A549 (cell line): ENCODE measurements around the gene CCDC57. TPM values are rescaled to one million over a fixed set of nuclear protein-coding genes. Genes with fewer than 3 reads are reported as not detected.
A peak's percentile ranks its signal among the peaks of the same experiment; 100 is the strongest.

Experiments
- ATAC-seq, 2 experiments: fragments of 200-7000 bp in 1 of 2; fragments of >200 bp in 1 of 2; cut with Nextera tagmentation in 1 of 2; cut with Tn5 transposase in 1 of 2; 3 replicates each; pipeline versions ENCODE4 v1.8.0 to v1.9.1; 2018 to 2020; ENCODE audit warnings: mild to moderate bottlenecking in 1 of 2, moderate library complexity in 1 of 2
- CTCF ChIA-PET: fragments of 300-600 bp; sonication (Branson Sonifier 250); formaldehyde crosslinking; extraction: SDS; loops from one replicate; lab custom pipeline; 2021; ENCODE audit warnings: antibody characterized with exemption, inconsistent platforms; lab: Yijun Ruan, JAX
- POLR2A ChIA-PET: fragments of 350-600 bp; formaldehyde crosslinking; extraction: SDS; loops from one replicate; lab custom pipeline; 2021; ENCODE audit warnings: antibody characterized with exemption, inconsistent platforms; lab: Yijun Ruan, JAX
- DNase-seq, 2 experiments: peaks; one replicate each; pipeline versions ENCODE4 v3.0.0 to v3.0.0-alpha.2; 2011 to 2016; ENCODE audit warnings: low read depth in 1 of 2, low spot score in 1 of 2
- FAIRE-seq: peaks from 2 replicates; lab custom pipeline; 2011; peaks lifted over from hg19 to GRCh38; lab: Jason Lieb, UNC
- H3K27ac ChIP-seq, 2 experiments: fragments of >200 bp; sonication (Bioruptor Twin); formaldehyde crosslinking; 3 replicates each; pipeline ENCODE4 v1.5.1; 2016 to 2017
- H3K4me1 ChIP-seq: fragments of >200 bp; sonication (Bioruptor Twin); formaldehyde crosslinking; 3 replicates; pipeline ENCODE4 v1.6.1; 2016
- H3K4me2 ChIP-seq: fragments of >200 bp; sonication (Bioruptor Twin); formaldehyde crosslinking; 3 replicates; pipeline ENCODE4 v1.6.1; 2016
- H3K4me3 ChIP-seq: fragments of >200 bp; sonication (Bioruptor Twin); formaldehyde crosslinking; 3 replicates; pipeline ENCODE4 v1.5.1; 2016
- H3K9me3 ChIP-seq: fragments of >200 bp; sonication (Bioruptor Twin); formaldehyde crosslinking; 3 replicates; pipeline ENCODE4 v1.6.1; 2016
- CBX2 ChIP-seq: fragments of 200-600 bp; sonication (generic); IDR thresholded peaks from 2 replicates; pipeline ENCODE4 v1.6.1; 2016; ENCODE audit warnings: low read depth, mild to moderate bottlenecking, borderline replicate concordance
- CBX8 ChIP-seq: fragments of 200-600 bp; sonication (generic); IDR thresholded peaks from 2 replicates; pipeline ENCODE4 v1.6.1; 2016
- CHD2 ChIP-seq: fragments of 150-350 bp; IDR thresholded peaks from 2 replicates; pipeline ENCODE4 v1.6.1; 2014; ENCODE audit warnings: low read length; ENCODE audit not compliant: partially characterized antibody
- CHD4 ChIP-seq: fragments of 200-600 bp; sonication (generic); IDR thresholded peaks from 2 replicates; pipeline ENCODE4 v1.6.1; 2016; ENCODE audit warnings: antibody characterized with exemption, mild to moderate bottlenecking, borderline replicate concordance
- EHMT2 ChIP-seq: fragments of 200-600 bp; sonication (generic); IDR thresholded peaks from 2 replicates; pipeline ENCODE4 v1.6.1; 2016; ENCODE audit warnings: antibody characterized with exemption, low read depth, mild to moderate bottlenecking, moderate library complexity
- EP300 ChIP-seq, 2 experiments: fragments of >200 bp; sonication (Bioruptor Twin); formaldehyde crosslinking; IDR thresholded peaks; 2 replicates in 1 of 2; 3 replicates in 1 of 2; pipeline ENCODE4 v1.6.1; 2016 to 2017
- FOSB ChIP-seq: fragments of 250-450 bp; sonication (Bioruptor Pico); IDR thresholded peaks from 2 replicates; pipeline ENCODE4 v1.5.0; 2020; ENCODE audit warnings: mild to moderate bottlenecking, moderate library complexity
- FOXS1 ChIP-seq: fragments of 250-450 bp; sonication (Bioruptor Pico); IDR thresholded peaks from 2 replicates; pipeline ENCODE4 v1.5.0; 2020; ENCODE audit warnings: mild to moderate bottlenecking, moderate library complexity
- GATA3 ChIP-seq: IDR thresholded peaks from 2 replicates; pipeline ENCODE4 v1.6.1; 2012; ENCODE audit warnings: borderline replicate concordance
- HOXB13 ChIP-seq: fragments of 250-450 bp; sonication (Bioruptor Pico); IDR thresholded peaks from 2 replicates; pipeline ENCODE4 v1.5.0; 2020; ENCODE audit warnings: low read depth, mild to moderate bottlenecking, moderate library complexity
- HOXB5 ChIP-seq: fragments of 250-450 bp; sonication (Bioruptor Pico); IDR thresholded peaks from 2 replicates; pipeline ENCODE4 v1.5.0; 2020; ENCODE audit warnings: mild to moderate bottlenecking, moderate library complexity
- JUN ChIP-seq, 2 experiments: fragments of >200 bp; sonication (Bioruptor Twin); formaldehyde crosslinking; IDR thresholded peaks; 2 replicates in 1 of 2; 3 replicates in 1 of 2; pipeline ENCODE4 v1.6.1; 2016 to 2017
- KDM5A ChIP-seq: fragments of 200-600 bp; sonication (generic); IDR thresholded peaks from 2 replicates; pipeline ENCODE4 v1.6.1; 2016; ENCODE audit warnings: antibody characterized with exemption, mild to moderate bottlenecking
- NPAS2 ChIP-seq: fragments of 250-450 bp; sonication (Bioruptor Pico); IDR thresholded peaks from 2 replicates; pipeline ENCODE4 v1.8.0; 2022; ENCODE audit warnings: mild to moderate bottlenecking, moderate library complexity, borderline replicate concordance
- NR3C1 ChIP-seq: fragments of >200 bp; sonication (Bioruptor Twin); formaldehyde crosslinking; IDR thresholded peaks from 3 replicates; pipeline ENCODE4 v1.6.1; 2017
- PHF8 ChIP-seq: fragments of 200-600 bp; sonication (generic); IDR thresholded peaks from 2 replicates; pipeline ENCODE4 v1.6.1; 2016; ENCODE audit warnings: low read depth, mild to moderate bottlenecking, antibody characterized with exemption, moderate library complexity, borderline replicate concordance
- POLR2AphosphoS2 ChIP-seq: conservative IDR thresholded peaks from 2 replicates; pipeline ENCODE4 v1.6.1; 2012; ENCODE audit warnings: low read length, improper control_type of control experiment, inconsistent platforms
- RCOR1 ChIP-seq: fragments of 150-350 bp; IDR thresholded peaks from 2 replicates; pipeline ENCODE4 v1.6.1; 2014; ENCODE audit warnings: antibody characterized with exemption, low read length, low read depth
- TFCP2L1 ChIP-seq: fragments of 250-450 bp; sonication (Bioruptor Pico); IDR thresholded peaks from 2 replicates; pipeline ENCODE4 v1.5.0; 2021; ENCODE audit warnings: mild to moderate bottlenecking
- TP53 ChIP-seq: fragments of 250-450 bp; sonication (Bioruptor Pico); IDR thresholded peaks from 2 replicates; pipeline ENCODE4 v1.5.0; 2021; ENCODE audit warnings: mild to moderate bottlenecking, moderate library complexity
- ZFP36 ChIP-seq: fragments of 450-650 bp; IDR thresholded peaks from 2 replicates; pipeline ENCODE4 v1.6.1; 2014; ENCODE audit warnings: borderline replicate concordance; ENCODE audit not compliant: partially characterized antibody
- ZNF302 ChIP-seq: fragments of 250-450 bp; sonication (Bioruptor Pico); IDR thresholded peaks from 2 replicates; pipeline ENCODE4 v1.9.0; 2021; ENCODE audit warnings: inconsistent platforms, mild to moderate bottlenecking, moderate library complexity
- WGBS: methylation state at CpG from one replicate; pipeline ENCODE4 v1.1.6; 2017; ENCODE audit errors: missing lambda C conversion rate; 5-methylcytosine and 5-hydroxymethylcytosine counted together
- polyA plus RNA-seq, 4 experiments: library from polyadenylated mRNA; depleted of rRNA in 3 of 4; stranded (reverse); fragments of >200 nt; fragmentation: RNase III in 1 of 4; extraction: RNeasy Plus Mini Kit Qiagen cat#74134 plus additional on column Dnase treatment in 1 of 4; gene quantifications; 2 replicates in 3 of 4; 3 replicates in 1 of 4; pipeline ENCODE4 v1.2.3, GENCODE V29; 2011 to 2017
- TF ChIP-seq, protein P1 (sequence below): fragments of 250-450 bp; sonication (Bioruptor Pico); IDR thresholded peaks from 2 replicates; pipeline ENCODE4 v1.5.0; 2021; ENCODE audit warnings: mild to moderate bottlenecking, moderate library complexity, borderline replicate concordance
- TF ChIP-seq, protein P2 (sequence below): fragments of 250-450 bp; sonication (Bioruptor Pico); IDR thresholded peaks from 2 replicates; pipeline ENCODE4 v1.5.0; 2020; ENCODE audit warnings: low read depth, mild to moderate bottlenecking, moderate library complexity
- TF ChIP-seq, protein P3 (sequence below): fragments of 150-350 bp; IDR thresholded peaks from 2 replicates; pipeline ENCODE4 v1.6.1; 2014; ENCODE audit warnings: low read depth, mild to moderate bottlenecking, low read length

Gene CCDC57
- polyA plus RNA-seq, 2 of the 4 experiments (the other 2 are of a cell fraction), result 18.2 to 18.5 TPM

DNA sequence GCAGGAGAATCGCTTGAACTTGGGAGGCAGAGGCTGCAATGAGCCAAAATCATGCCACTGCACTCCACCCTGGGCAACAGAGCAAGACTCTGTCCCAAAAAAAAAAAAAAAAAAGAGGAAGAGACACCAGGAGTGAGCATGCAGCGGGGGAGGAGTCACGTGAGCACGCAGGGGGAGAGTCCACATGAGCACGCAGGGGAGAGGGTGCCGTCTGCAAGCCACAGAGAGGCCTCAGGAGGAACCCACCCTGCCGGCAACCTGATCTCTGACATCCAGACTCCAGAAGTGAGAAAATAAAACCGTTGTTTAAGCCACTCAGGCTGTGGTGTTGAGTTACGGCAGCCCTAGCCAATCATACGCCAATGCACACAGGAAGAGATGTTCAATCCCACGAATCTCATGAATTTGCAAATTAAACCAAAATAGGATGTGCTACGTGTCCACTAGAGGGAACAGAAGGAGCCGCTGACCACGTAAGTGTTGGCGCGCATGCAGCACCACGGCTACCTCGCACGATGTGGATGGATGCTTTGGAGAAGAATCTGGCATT lies 42.2 kb downstream of the CCDC57 start:
- no peaks in the 10 kb centered on the region for H3K9me3 ChIP-seq
- no peak for TF ChIP-seq FOSB (CRISPR knock-in tag)
- no peak for TF ChIP-seq CHD4
- TF ChIP-seq FOXS1 (CRISPR knock-in tag), result no peak
- TF ChIP-seq NR3C1, result no peak
- TF ChIP-seq HOXB5, result no peak
- TF ChIP-seq JUN (IDR thresholded peaks at IDR 0.05), result no peak
- TF ChIP-seq EP300 (IDR thresholded peaks at IDR 0.05), result no peak
- TF ChIP-seq TFCP2L1 (CRISPR knock-in tag), result no peak
- TF ChIP-seq, protein P1, sequence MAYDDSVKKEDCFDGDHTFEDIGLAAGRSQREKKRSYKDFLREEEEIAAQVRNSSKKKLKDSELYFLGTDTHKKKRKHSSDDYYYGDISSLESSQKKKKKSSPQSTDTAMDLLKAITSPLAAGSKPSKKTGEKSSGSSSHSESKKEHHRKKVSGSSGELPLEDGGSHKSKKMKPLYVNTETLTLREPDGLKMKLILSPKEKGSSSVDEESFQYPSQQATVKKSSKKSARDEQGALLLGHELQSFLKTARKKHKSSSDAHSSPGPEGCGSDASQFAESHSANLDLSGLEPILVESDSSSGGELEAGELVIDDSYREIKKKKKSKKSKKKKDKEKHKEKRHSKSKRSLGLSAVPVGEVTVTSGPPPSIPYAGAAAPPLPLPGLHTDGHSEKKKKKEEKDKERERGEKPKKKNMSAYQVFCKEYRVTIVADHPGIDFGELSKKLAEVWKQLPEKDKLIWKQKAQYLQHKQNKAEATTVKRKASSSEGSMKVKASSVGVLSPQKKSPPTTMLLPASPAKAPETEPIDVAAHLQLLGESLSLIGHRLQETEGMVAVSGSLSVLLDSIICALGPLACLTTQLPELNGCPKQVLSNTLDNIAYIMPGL, result no peak
- TF ChIP-seq CBX2, result no peak
- no peak for TF ChIP-seq TP53 (CRISPR knock-in tag)
- TF ChIP-seq ZFP36, result no peak
- no peak for TF ChIP-seq CBX8
- TF ChIP-seq GATA3, result no peak
- no peak for TF ChIP-seq RCOR1
- no peaks in the 10 kb centered on the region for H3K4me1 ChIP-seq
- WGBS, result 80% methylated on average over 19 of the region's 19 CpGs
- FAIRE-seq (no peak), DNase-seq (no peak), ATAC-seq (peak in 1 of 2 experiments; percentile 8; a peak in 1 of 6 replicates)
- CTCF ChIA-PET, result interaction anchor here (1.4 kb wide), 1 partner anchor 66 kb away, joined by 5 read pairs; no protein-coding TSS in a partner anchor
- no peak overlapping the region for H3K4me2 ChIP-seq
- POLR2A ChIA-PET, result no interaction called here
- no peak overlapping the region for H3K4me3 ChIP-seq
- H3K27ac ChIP-seq, result no peak overlapping the region

DNA sequence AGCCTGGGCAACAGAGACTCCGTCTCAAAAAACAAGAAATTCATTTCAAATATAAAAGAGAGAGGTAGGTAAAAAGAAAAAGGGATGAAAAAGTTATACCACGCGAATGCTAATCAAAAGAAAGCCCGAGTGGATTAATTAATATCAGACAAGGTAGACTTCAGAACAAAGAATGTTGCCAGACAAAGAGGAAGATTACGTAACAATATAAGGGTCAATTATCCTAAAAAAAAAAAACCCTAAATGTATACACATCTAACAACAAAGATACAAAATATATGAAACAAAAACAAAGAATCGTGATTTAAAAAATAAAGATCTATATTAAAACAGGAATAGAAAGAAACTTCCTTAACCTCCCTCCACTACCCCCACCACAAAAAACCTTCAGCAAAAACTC lies 44.1 kb downstream of the CCDC57 start:
- WGBS, result 92% methylated on average over 6 of the region's 6 CpGs
- POLR2A ChIA-PET, result no interaction called here
- CTCF ChIA-PET, result interaction anchor here (0.9 kb wide), 1 partner anchor 12 kb away, joined by 3 read pairs; no protein-coding TSS in a partner anchor
- Histone ChIP-seq H3K27ac (no peak overlapping the region), H3K4me2 (no peak overlapping the region), H3K4me3 (no peak overlapping the region)
- ATAC-seq (no peak), FAIRE-seq (no peak), DNase-seq (no peak)
- TF ChIP-seq NPAS2 (CRISPR knock-in tag) (no peak), CHD4 (no peak), CBX2 (no peak), PHF8 (no peak), ZNF302 (no peak), KDM5A (no peak), EHMT2 (no peak), TFCP2L1 (CRISPR knock-in tag) (no peak), POLR2AphosphoS2 (no peak), ZFP36 (no peak), EP300 (IDR thresholded peaks at IDR 0.05) (no peak), CHD2 (no peak), HOXB13 (CRISPR knock-in tag) (no peak), FOXS1 (CRISPR knock-in tag) (no peak)
- TF ChIP-seq, protein P2, sequence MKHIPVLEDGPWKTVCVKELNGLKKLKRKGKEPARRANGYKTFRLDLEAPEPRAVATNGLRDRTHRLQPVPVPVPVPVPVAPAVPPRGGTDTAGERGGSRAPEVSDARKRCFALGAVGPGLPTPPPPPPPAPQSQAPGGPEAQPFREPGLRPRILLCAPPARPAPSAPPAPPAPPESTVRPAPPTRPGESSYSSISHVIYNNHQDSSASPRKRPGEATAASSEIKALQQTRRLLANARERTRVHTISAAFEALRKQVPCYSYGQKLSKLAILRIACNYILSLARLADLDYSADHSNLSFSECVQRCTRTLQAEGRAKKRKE, result no peak
- TF ChIP-seq, protein P3, sequence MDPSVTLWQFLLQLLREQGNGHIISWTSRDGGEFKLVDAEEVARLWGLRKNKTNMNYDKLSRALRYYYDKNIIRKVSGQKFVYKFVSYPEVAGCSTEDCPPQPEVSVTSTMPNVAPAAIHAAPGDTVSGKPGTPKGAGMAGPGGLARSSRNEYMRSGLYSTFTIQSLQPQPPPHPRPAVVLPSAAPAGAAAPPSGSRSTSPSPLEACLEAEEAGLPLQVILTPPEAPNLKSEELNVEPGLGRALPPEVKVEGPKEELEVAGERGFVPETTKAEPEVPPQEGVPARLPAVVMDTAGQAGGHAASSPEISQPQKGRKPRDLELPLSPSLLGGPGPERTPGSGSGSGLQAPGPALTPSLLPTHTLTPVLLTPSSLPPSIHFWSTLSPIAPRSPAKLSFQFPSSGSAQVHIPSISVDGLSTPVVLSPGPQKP, result no peak
- TF ChIP-seq, all 56 proteins: peak for 0
- H3K9me3 ChIP-seq, result no peaks in the 10 kb centered on the region
- no peaks in the 10 kb centered on the region for H3K4me1 ChIP-seq
